Right lobe of liver (tissue), 4 donors: ENCODE data around the gene PDZK1IP1.

Experiments used
- CTCF ChIP-seq, 4 donors: fragments of 200-600 bp in 3 of 4; fragments of 450-650 bp in 1 of 4; IDR thresholded peaks; one replicate each; pipeline versions ENCODE4 v1.5.1 to v1.8.0; 2016 to 2022; ENCODE audit warnings: antibody characterized with exemption in 4 of 4, mild to moderate bottlenecking in 2 of 4
- POLR2A ChIP-seq: fragments of 450-650 bp; IDR thresholded peaks from one replicate; pipeline ENCODE4 v1.6.1; 2017; ENCODE audit warnings: antibody characterized with exemption, mild to moderate bottlenecking
- donor health status: DM: no; HTN: no; CAD: no.
- donor health status: DM: no; HTN: no; CAD: no.
- donor health status: DM: no; HTN: yes; CAD: no.

GRCh38 chr1:47205918-47206317 lies 16.1 kb upstream of the PDZK1IP1 start:
- no peak for TF ChIP-seq CTCF (IDR thresholded peaks at IDR 0.05)
- TF ChIP-seq POLR2A = no peak
